C4-2B (cell line): ENCODE results near the gene WDR46.
"Not testable (repeated sequence)": the region's sequence is repeated elsewhere in the genome, so short reads cannot be mapped to it uniquely, and the experiment has no call there.

Source experiments
- H3K27ac ChIP-seq: fragments of 450-650 bp; 2 replicates; pipeline ENCODE4 v1.5.1; 2017
- ZFX ChIP-seq: fragments of 450-650 bp; IDR thresholded peaks from 2 replicates; pipeline ENCODE4 v1.6.1; 2017
- TF ChIP-seq, protein P1 (sequence below): fragments of 450-650 bp; conservative IDR thresholded peaks from 2 replicates; pipeline ENCODE4 v1.5.1; 2017; ENCODE audit warnings: mild to moderate bottlenecking

Gene WDR46

GRCh38 chr6:33290459-33290858 is 1.4 kb upstream of the WDR46 start:
- TF ChIP-seq ZFX: no peak
- TF ChIP-seq, protein P1, sequence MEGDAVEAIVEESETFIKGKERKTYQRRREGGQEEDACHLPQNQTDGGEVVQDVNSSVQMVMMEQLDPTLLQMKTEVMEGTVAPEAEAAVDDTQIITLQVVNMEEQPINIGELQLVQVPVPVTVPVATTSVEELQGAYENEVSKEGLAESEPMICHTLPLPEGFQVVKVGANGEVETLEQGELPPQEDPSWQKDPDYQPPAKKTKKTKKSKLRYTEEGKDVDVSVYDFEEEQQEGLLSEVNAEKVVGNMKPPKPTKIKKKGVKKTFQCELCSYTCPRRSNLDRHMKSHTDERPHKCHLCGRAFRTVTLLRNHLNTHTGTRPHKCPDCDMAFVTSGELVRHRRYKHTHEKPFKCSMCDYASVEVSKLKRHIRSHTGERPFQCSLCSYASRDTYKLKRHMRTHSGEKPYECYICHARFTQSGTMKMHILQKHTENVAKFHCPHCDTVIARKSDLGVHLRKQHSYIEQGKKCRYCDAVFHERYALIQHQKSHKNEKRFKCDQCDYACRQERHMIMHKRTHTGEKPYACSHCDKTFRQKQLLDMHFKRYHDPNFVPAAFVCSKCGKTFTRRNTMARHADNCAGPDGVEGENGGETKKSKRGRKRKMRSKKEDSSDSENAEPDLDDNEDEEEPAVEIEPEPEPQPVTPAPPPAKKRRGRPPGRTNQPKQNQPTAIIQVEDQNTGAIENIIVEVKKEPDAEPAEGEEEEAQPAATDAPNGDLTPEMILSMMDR: no peak
- peak overlapping the region; percentile 76 for H3K27ac ChIP-seq

GRCh38 chr6:33289784-33290315 is 811 bp upstream of the WDR46 start:
- TF ChIP-seq, protein P1: no peak
- no peak for TF ChIP-seq ZFX
- peak overlapping the region; percentile 76 for H3K27ac ChIP-seq

GRCh38 chr6:33288141-33288920 is 708 bp downstream of the WDR46 start:
- H3K27ac ChIP-seq: peak overlapping the region; percentile 76
- TF ChIP-seq, protein P1: no peak
- TF ChIP-seq ZFX: peak; percentile 33; the same call in 1 of the 2 replicates

- TF ChIP-seq ZFX: no peak
- TF ChIP-seq, protein P1: no peak
- no peak overlapping the region for H3K27ac ChIP-seq
These were observed 1.8 kb downstream of the WDR46 start for GRCh38 chr6:33286946-33287914.

GRCh38 chr6:33285214-33285613 is 3.8 kb downstream of the WDR46 start:
- H3K27ac ChIP-seq: not testable (repeated sequence)

DNA sequence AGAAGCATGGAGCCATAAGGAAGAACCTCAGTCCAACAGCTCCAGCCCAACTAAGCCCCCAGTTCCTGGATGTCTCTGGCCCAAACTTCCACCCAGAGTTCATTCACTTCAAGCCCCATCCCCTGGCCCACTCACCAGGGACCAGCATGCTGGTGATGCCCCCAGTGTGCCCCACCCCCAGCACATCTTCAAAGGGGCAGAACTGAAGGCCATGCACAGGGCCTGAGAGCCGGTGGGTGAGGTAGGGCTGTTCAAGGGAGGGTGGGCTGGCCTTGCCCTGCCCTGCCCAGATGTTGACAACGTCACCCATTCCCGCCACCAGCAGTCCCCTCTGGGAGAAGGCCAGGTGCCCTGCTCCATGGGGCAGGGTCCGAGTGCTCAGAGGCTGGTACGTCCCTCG is 8.5 kb downstream of the WDR46 start:
- TF ChIP-seq ZFX: no peak
- TF ChIP-seq, protein P1: no peak
- H3K27ac ChIP-seq: no peak overlapping the region

DNA sequence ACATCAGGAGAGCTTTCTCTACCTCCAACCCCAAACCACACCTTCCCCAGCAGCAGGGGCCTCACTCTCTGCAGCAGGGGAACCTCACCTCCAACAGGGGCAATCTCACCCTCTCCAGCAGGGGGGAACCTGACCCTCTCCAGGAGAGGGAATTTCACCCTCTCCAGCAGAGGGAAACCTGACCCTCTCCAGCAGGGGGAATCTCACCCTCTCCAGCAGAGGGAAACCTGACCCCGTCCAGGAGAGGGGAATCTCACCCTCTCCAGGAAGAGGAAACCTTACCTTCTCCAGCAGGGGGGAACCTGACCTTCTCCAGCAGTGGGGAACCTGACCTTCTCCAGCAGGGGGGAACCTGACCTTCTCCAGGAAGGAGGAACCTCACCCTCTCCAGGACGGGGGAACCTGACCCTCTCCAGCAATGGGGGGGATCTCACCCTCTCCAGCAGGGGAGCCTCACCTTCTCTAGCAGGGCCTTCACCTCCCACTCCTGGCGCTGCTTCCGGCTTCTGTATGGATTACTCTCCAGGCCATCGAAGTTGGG is 9.0 kb downstream of the WDR46 start:
- TF ChIP-seq ZFX: no peak
- H3K27ac ChIP-seq: no peak overlapping the region

DNA sequence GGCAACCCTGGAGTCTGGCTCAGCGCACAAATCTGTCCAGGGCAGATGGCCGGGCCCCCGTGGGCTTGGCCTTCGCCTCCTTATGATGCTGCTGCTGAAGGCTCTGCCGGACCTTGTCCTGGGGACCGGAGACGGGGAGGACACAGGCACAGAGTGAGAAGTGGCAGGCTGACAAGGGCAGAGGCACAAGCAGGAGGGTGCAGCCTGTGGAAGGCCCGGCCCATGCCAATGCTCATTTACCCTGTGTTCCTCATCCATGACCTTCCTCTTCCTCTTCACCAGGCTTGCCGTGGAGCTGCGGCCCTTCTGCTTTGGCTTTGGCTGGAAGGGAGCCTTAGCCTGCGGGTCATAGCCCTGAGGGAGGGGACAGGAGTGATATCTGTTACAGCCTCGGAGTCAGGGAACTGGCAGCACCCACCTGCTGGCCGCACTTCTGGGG is 9.8 kb downstream of the WDR46 start:
- TF ChIP-seq, protein P1: no peak
- no peak for TF ChIP-seq ZFX

More for the DNA sequence above, 9.8 kb downstream of the WDR46 start:
- H3K27ac ChIP-seq: no peak overlapping the region
